Measurements from ENCODE around the gene AGBL3.

GRCh38 chr7:134986363-134987251 is at the start of gene AGBL3:
- TF ChIP-seq CTCF (IDR thresholded peaks at IDR 0.05) (peak; percentile 51 to 68 (median 60)), POLR2A (IDR thresholded peaks at IDR 0.05) (peak in 2 of 4 donors; percentile 38 to 55)
